NCI-H1048 (cell line): ENCODE data around the gene BTG1.
A peak's percentile ranks its signal among the peaks of the same experiment; 100 is the strongest.

Experiments used
- DNase-seq: peaks from one replicate; lab custom pipeline; 2025; lab: John Stamatoyannopoulos, UW

The BTG1 gene

GRCh38 chr12:92145731-92146496 lies at the start of gene BTG1:
TSS of gene BTG1 (minus strand) at chr12:92145846. CDS start at chr12:92145535, 311 bp downstream.
- peak; percentile 96 for DNase-seq

GRCh38 chr12:92194561-92194960 lies 48.9 kb upstream of the BTG1 start:
- no peak for DNase-seq

GRCh38 chr12:92193846-92194245 lies 48.2 kb upstream of the BTG1 start:
- no peak for DNase-seq

GRCh38 chr12:92193063-92193462 lies 47.4 kb upstream of the BTG1 start:
- DNase-seq = no peak

- DNase-seq = no peak
Observed at GRCh38 chr12:92192360-92192759, 46.7 kb upstream of the BTG1 start.

- no peak for DNase-seq
Observed at GRCh38 chr12:92191061-92191460, 45.4 kb upstream of the BTG1 start.

- DNase-seq = no peak
Observed at GRCh38 chr12:92188517-92189188, 43.0 kb upstream of the BTG1 start.

- DNase-seq = no peak
Observed at GRCh38 chr12:92186038-92186470, 40.4 kb upstream of the BTG1 start.

GRCh38 chr12:92185052-92185451 lies 39.4 kb upstream of the BTG1 start:
- DNase-seq = no peak

- no peak for DNase-seq
Observed at GRCh38 chr12:92183575-92183974, 37.9 kb upstream of the BTG1 start.

GRCh38 chr12:92178340-92178739 lies 32.7 kb upstream of the BTG1 start:
- no peak for DNase-seq

GRCh38 chr12:92176646-92177045 lies 31.0 kb upstream of the BTG1 start:
- no peak for DNase-seq

- no peak for DNase-seq
Observed at GRCh38 chr12:92175961-92176360, 30.3 kb upstream of the BTG1 start.

- DNase-seq = no peak
Observed at GRCh38 chr12:92170050-92170449, 24.4 kb upstream of the BTG1 start.

GRCh38 chr12:92167075-92167474 lies 21.4 kb upstream of the BTG1 start:
- no peak for DNase-seq

GRCh38 chr12:92164712-92165111 lies 19.1 kb upstream of the BTG1 start:
- no peak for DNase-seq

- no peak for DNase-seq
Observed at GRCh38 chr12:92162079-92162478, 16.4 kb upstream of the BTG1 start.

- DNase-seq = no peak
Observed at GRCh38 chr12:92158796-92159439, 13.3 kb upstream of the BTG1 start.

- no peak for DNase-seq
Observed at GRCh38 chr12:92156704-92157395, 11.2 kb upstream of the BTG1 start.

- no peak for DNase-seq
Observed at GRCh38 chr12:92156139-92156538, 10.5 kb upstream of the BTG1 start.

GRCh38 chr12:92155733-92156132 lies 10.1 kb upstream of the BTG1 start:
- no peak for DNase-seq

GRCh38 chr12:92151916-92152315 lies 6.3 kb upstream of the BTG1 start:
- DNase-seq = no peak
